ENCODE data around the gene SPDYE3. TPM values are rescaled to one million over a fixed set of nuclear protein-coding genes. Genes with fewer than 3 reads are reported as not detected.
"Not testable (repeated sequence)": the region's sequence is repeated elsewhere in the genome, so short reads cannot be mapped to it uniquely, and the experiment has no call there.

SPDYE3 gene
- polyA plus RNA-seq, 2 of the 4 experiments (the other 2 are of a cell fraction) = 0.04 TPM

DNA sequence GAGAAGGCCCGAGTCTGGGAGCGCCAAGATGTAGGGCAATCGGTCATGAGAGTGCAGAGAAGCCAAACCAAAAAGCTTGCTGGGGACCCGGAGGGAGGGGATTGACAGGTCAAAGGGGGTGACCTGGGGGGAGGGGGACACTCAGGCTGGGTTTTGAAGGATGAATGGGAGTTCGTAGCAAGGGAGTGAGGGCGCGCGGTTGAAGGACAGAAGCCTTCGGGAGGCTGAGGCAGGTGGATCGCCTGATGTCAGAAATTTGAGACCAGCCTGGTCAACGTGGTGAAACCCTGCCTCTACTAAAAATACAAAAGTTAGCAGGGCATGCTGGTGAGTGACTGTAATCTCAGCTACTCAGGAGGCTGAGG is 35.0 kb upstream of the SPDYE3 start:
- ChIA-PET POLR2A (interaction anchor here (0.6 to 1.2 kb wide), 2 partner anchors 156 to 171 kb away, joined by 3 to 4 read pairs; partner anchors contain the start of genes AP4M1, MCM7 and ZCWPW1), CTCF (interaction anchor here (0.9 to 1.5 kb wide), 5 partner anchors 14 to 84 kb away, joined by 3 to 5 read pairs (median 4); no protein-coding TSS in a partner anchor)
- WGBS (ENCODE audit: missing lambda C conversion rate) = 61% methylated on average over 11 of the region's 11 CpGs
- Histone ChIP-seq H3K27ac (peak overlapping the region; percentile 87 to 98), H3K4me1 (peaks cover 23% of the 10 kb centered on the region), H3K4me2 (peak overlapping the region; percentile 99), H3K4me3 (peak overlapping the region; percentile 90)
- TF ChIP-seq JUN (IDR thresholded peaks at IDR 0.05) (0 out of 5 replicates have a peak, but pooled peaks of 1 of the 2 experiments have one; percentile 10), CHD4 (IDR thresholded peaks at IDR 0.05; ENCODE audit: borderline replicate concordance) (0 out of 2 replicates have a peak, but pooled peaks have one; percentile 13)
- TF ChIP-seq, protein P1, sequence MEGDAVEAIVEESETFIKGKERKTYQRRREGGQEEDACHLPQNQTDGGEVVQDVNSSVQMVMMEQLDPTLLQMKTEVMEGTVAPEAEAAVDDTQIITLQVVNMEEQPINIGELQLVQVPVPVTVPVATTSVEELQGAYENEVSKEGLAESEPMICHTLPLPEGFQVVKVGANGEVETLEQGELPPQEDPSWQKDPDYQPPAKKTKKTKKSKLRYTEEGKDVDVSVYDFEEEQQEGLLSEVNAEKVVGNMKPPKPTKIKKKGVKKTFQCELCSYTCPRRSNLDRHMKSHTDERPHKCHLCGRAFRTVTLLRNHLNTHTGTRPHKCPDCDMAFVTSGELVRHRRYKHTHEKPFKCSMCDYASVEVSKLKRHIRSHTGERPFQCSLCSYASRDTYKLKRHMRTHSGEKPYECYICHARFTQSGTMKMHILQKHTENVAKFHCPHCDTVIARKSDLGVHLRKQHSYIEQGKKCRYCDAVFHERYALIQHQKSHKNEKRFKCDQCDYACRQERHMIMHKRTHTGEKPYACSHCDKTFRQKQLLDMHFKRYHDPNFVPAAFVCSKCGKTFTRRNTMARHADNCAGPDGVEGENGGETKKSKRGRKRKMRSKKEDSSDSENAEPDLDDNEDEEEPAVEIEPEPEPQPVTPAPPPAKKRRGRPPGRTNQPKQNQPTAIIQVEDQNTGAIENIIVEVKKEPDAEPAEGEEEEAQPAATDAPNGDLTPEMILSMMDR (IDR thresholded peaks at IDR 0.05) = peak; percentile 0; the same call in 1 of the 3 replicates
- not testable (repeated sequence) for H3K9me3 ChIP-seq; DNase-seq (ENCODE audit: low read depth in 1 of 2, low spot score in 1 of 2); ATAC-seq; FAIRE-seq

DNA sequence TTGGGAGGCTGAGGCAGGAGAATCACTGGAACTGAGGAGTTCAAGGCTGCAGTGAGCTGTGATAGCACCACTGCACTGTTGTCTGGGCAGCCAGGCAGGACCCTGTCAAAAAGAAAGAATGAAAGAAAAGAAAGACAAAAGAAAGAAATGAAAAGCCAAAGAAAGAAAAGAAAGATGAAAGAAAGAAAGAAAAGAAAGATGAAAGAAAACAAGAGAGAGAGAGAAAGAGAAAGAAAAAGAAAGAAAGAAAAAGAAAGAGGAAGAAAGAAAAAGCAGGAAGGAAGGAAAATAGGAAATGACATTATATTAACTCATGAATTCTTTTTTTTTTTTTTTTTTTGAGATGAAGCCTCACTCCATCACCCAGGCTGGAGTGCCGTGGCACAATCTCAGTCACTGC is 32.4 kb upstream of the SPDYE3 start:
- no peak overlapping the region for H3K4me2 ChIP-seq

DNA sequence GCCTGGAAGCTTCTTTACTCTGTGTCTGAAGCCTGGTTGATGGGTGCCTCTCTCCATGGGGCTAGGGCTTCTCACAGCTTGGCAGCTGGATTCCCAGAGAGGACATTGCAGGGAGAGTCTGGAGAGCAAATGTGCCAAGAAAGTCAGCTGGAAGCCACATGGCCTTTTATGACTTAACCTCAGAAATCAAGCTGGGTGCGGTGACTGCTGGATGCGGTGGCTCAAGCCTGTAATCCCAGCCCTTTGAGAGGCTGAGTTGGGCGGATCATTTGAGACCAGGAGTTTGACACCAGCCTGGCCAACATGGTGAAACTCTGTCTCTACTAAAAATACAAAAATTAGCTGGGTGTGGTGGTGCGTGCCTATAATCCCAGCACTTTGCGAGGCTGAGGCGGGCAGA is 31.4 kb upstream of the SPDYE3 start:
- H3K4me2 ChIP-seq; H3K27ac ChIP-seq; DNase-seq (ENCODE audit: low read depth in 1 of 2, low spot score in 1 of 2); H3K9me3 ChIP-seq; POLR2A ChIA-PET; H3K4me1 ChIP-seq; ATAC-seq; FAIRE-seq; H3K4me3 ChIP-seq: not testable (repeated sequence)
- CTCF ChIA-PET = interaction anchor here (0.6 kb wide), 2 partner anchors 13 to 150 kb away, joined by 3 to 5 read pairs; no protein-coding TSS in a partner anchor
- WGBS (ENCODE audit: missing lambda C conversion rate) = 95% methylated on average over 6 of the region's 6 CpGs

More for the DNA sequence above, 32.4 kb upstream of the SPDYE3 start:
- H3K27ac ChIP-seq = no peak overlapping the region
- FAIRE-seq (no peak), ATAC-seq (no peak), DNase-seq (ENCODE audit: low read depth in 1 of 2, low spot score in 1 of 2) (no peak)
- CTCF ChIA-PET = no interaction called here
- H3K4me3 ChIP-seq = no peak overlapping the region
- peaks cover 6% of the 10 kb centered on the region; the same call in 2 of the 3 replicates for H3K4me1 ChIP-seq
- 96% methylated on average over 1 of the region's 1 CpG for WGBS (ENCODE audit: missing lambda C conversion rate)
- POLR2A ChIA-PET = no interaction called here
- no peak for TF ChIP-seq HOXA7 (CRISPR knock-in tag; IDR thresholded peaks at IDR 0.05)
- TF ChIP-seq CEBPB (IDR thresholded peaks at IDR 0.05) = no peak
- TF ChIP-seq RFX5 (IDR thresholded peaks at IDR 0.05) = no peak
- no peak for TF ChIP-seq KDM1A (IDR thresholded peaks at IDR 0.05; ENCODE audit: low read depth)
- TF ChIP-seq, protein P2, sequence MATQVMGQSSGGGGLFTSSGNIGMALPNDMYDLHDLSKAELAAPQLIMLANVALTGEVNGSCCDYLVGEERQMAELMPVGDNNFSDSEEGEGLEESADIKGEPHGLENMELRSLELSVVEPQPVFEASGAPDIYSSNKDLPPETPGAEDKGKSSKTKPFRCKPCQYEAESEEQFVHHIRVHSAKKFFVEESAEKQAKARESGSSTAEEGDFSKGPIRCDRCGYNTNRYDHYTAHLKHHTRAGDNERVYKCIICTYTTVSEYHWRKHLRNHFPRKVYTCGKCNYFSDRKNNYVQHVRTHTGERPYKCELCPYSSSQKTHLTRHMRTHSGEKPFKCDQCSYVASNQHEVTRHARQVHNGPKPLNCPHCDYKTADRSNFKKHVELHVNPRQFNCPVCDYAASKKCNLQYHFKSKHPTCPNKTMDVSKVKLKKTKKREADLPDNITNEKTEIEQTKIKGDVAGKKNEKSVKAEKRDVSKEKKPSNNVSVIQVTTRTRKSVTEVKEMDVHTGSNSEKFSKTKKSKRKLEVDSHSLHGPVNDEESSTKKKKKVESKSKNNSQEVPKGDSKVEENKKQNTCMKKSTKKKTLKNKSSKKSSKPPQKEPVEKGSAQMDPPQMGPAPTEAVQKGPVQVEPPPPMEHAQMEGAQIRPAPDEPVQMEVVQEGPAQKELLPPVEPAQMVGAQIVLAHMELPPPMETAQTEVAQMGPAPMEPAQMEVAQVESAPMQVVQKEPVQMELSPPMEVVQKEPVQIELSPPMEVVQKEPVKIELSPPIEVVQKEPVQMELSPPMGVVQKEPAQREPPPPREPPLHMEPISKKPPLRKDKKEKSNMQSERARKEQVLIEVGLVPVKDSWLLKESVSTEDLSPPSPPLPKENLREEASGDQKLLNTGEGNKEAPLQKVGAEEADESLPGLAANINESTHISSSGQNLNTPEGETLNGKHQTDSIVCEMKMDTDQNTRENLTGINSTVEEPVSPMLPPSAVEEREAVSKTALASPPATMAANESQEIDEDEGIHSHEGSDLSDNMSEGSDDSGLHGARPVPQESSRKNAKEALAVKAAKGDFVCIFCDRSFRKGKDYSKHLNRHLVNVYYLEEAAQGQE (IDR thresholded peaks at IDR 0.05) = no peak
- no peak for TF ChIP-seq ZNF302 (CRISPR knock-in tag; IDR thresholded peaks at IDR 0.05)
- TF ChIP-seq BHLHE40 (IDR thresholded peaks at IDR 0.05; ENCODE audit: low read depth, low read length) = no peak
- no peak for TF ChIP-seq NFE2L2 (conservative IDR thresholded peaks at IDR 0.05; ENCODE audit: low read length)
- no peak for TF ChIP-seq NPAS2 (CRISPR knock-in tag; IDR thresholded peaks at IDR 0.05; ENCODE audit: borderline replicate concordance)
- no peaks in the 10 kb centered on the region for H3K9me3 ChIP-seq

DNA sequence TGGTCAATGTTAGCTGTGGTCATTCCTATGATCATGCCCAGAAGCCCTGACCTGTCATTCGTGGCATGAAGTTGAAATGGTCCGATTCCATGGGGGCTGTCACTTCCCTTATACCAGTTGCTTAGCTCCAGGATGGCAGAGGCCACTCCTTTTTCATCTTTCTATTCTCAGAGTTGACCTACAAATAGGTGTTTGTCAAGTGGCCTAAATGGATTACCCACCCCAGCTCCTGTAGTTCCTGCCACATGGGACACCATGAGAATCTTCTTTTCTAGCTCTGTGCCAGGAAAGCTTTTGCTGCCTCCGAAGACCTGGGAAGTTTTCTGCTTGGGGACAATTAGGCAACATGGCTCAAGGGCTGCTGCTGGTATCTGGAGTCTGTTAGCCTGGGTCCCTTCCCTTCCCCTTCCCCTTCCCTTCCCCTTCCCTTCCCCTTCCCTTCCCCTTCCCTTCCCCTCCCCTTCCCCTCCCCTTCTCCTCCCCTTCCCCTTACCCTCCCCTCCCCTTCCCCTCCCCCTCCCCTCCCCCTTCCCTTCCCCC is 25.4 kb upstream of the SPDYE3 start:
- FAIRE-seq; H3K4me2 ChIP-seq; POLR2A ChIA-PET; H3K27ac ChIP-seq; DNase-seq (ENCODE audit: low read depth in 1 of 2, low spot score in 1 of 2); H3K9me3 ChIP-seq; CTCF ChIA-PET; H3K4me1 ChIP-seq; H3K4me3 ChIP-seq: not testable (repeated sequence)
- 88% methylated on average over 3 of the region's 3 CpGs for whole genome bisulfite sequencing (ENCODE audit: missing lambda C conversion rate)
- ATAC-seq = peak in 1 of 2 experiments; percentile 67; a peak in 2 of 6 replicates

DNA sequence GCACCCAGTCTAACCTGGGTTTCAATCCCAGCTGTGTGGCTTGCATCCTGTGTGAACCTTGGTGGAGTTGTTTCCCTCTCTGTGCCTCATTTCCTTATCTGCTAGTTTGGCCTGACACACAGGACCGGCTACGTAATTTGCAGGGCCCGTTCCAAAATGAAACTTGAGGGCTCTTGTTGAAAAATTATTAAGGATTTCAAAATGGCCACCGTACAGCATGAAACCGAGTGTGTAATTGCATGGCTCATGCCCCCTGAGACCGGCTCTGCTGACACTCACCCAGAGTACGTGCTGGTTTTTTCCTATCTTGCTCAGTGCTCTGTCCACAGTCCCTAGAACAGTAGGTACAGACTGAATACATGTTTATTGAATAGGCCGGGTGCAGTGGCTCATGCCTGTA is 24.4 kb upstream of the SPDYE3 start:
- CTCF ChIA-PET; ATAC-seq; POLR2A ChIA-PET; FAIRE-seq; H3K4me3 ChIP-seq; H3K9me3 ChIP-seq; H3K4me2 ChIP-seq; H3K27ac ChIP-seq; H3K4me1 ChIP-seq; DNase-seq (ENCODE audit: low read depth in 1 of 2, low spot score in 1 of 2): not testable (repeated sequence)
- WGBS (ENCODE audit: missing lambda C conversion rate) = 88% methylated on average over 8 of the region's 8 CpGs

DNA sequence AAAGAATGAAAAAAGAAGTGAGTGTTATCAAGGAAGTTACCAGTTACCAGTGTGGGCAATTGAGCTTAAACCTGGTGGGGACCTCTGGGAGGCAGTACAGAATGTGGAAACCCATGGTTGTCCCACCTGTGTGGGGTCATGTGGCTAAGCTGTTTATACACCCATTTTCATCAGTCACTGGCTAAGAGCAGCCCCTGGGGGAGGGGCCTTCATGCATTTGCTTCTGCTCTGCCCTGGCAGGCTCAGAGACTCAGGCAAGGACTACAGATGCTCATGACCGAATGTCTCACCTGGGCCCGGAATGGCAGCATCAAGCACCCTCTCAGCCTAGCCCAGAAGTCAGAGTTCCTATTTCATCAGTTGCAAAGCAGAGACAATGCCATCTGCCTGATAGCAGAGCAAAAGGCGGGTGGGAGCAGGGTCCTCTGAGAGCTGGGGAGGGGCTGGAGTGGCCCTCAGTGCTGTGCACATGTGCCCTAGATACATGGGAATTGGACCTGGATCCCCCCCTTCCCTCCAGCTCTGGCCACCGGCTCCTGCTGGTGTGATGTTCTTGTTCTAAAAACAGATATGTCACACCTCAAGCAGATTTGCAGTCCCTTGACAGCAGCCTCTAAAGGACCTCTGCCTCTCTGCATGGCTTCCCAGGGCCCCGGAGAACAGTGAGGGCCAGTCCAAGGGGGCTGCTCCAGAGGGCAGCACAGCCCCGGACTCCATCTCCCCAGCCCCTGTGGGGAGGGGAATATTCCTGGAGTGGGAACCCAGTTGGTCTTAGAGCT is 20.1 kb upstream of the SPDYE3 start:
- H3K9me3 ChIP-seq; H3K4me3 ChIP-seq; H3K27ac ChIP-seq; H3K4me2 ChIP-seq; DNase-seq (ENCODE audit: low read depth in 1 of 2, low spot score in 1 of 2); ATAC-seq; FAIRE-seq; H3K4me1 ChIP-seq: not testable (repeated sequence)
- WGBS (ENCODE audit: missing lambda C conversion rate) = 98% methylated on average over 6 of the region's 6 CpGs
- ChIA-PET CTCF (interaction anchor here (1.6 kb wide), 1 partner anchor 58 kb away, joined by 4 read pairs; no protein-coding TSS in a partner anchor), POLR2A (interaction anchor here (0.5 kb wide), 1 partner anchor 14 kb away, joined by 6 read pairs; no protein-coding TSS in a partner anchor)

DNA sequence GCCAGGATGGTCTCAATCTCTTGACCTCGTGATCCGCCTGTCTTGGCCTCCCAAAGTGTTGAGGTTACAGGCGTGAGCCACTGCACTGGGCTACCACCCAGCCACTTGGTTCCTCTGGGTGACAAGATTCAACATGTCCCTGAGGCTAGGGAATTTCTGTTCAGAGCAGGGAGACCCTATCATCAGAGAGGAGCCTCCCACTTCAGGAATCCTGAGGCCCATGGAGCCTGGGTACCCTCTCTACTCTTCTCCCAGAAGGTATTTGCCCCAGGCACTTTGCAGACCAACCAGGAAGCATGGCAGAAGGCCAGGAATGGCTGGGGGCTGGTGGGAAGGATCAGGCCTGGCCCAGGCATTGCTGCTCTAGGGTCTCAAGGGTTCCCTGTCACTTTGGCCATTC is 19.2 kb upstream of the SPDYE3 start:
- WGBS (ENCODE audit: missing lambda C conversion rate) = 97% methylated on average over 3 of the region's 3 CpGs
- H3K9me3 ChIP-seq; ATAC-seq; H3K27ac ChIP-seq; H3K4me3 ChIP-seq; H3K4me2 ChIP-seq; DNase-seq (ENCODE audit: low read depth in 1 of 2, low spot score in 1 of 2); FAIRE-seq; H3K4me1 ChIP-seq; POLR2A ChIA-PET: not testable (repeated sequence)
- CTCF ChIA-PET = interaction anchor here (1.6 kb wide), 1 partner anchor 57 kb away, joined by 4 read pairs; no protein-coding TSS in a partner anchor

Data from A549 (cell line).